Activated naive CD4-positive, alpha-beta T cell treated with anti-CD3 and anti-CD28 coated beads, Interleukin-2, amount 10 ng/mL, durations not matched to agents 7 days and 5 days (primary cell): ENCODE data around the gene ARGLU1.

ENCODE experiments used
- CTCF ChIA-PET: fragments of 350-600 bp; sonication (Branson Sonifier 250); formaldehyde crosslinking; loops from one replicate; lab custom pipeline; 2021; ENCODE audit warnings: antibody characterized with exemption; lab: Charles Lee
- DNase-seq: peaks from one replicate; pipeline ENCODE4 v3.0.0-alpha.2; 2020
- H3K27ac Mint-ChIP-seq: one replicate; pipeline ENCODE4 v1.8.0; 2021; ENCODE audit warnings: mild to moderate bottlenecking, moderate library complexity, mixed read lengths
- H3K27me3 Mint-ChIP-seq: one replicate; pipeline ENCODE4 v1.8.0; 2021; ENCODE audit warnings: mild to moderate bottlenecking, mixed read lengths
- H3K36me3 Mint-ChIP-seq: one replicate; pipeline ENCODE4 v1.8.0; 2021; ENCODE audit warnings: mixed read lengths
- H3K4me1 Mint-ChIP-seq: one replicate; pipeline ENCODE4 v1.8.0; 2021; ENCODE audit warnings: mixed read lengths
- H3K4me3 Mint-ChIP-seq: one replicate; pipeline ENCODE4 v1.8.0; 2021; ENCODE audit warnings: mild to moderate bottlenecking, moderate library complexity, mixed read lengths
- H3K9me3 Mint-ChIP-seq: one replicate; pipeline ENCODE4 v1.8.0; 2021; ENCODE audit warnings: mixed read lengths

ARGLU1 gene

DNA sequence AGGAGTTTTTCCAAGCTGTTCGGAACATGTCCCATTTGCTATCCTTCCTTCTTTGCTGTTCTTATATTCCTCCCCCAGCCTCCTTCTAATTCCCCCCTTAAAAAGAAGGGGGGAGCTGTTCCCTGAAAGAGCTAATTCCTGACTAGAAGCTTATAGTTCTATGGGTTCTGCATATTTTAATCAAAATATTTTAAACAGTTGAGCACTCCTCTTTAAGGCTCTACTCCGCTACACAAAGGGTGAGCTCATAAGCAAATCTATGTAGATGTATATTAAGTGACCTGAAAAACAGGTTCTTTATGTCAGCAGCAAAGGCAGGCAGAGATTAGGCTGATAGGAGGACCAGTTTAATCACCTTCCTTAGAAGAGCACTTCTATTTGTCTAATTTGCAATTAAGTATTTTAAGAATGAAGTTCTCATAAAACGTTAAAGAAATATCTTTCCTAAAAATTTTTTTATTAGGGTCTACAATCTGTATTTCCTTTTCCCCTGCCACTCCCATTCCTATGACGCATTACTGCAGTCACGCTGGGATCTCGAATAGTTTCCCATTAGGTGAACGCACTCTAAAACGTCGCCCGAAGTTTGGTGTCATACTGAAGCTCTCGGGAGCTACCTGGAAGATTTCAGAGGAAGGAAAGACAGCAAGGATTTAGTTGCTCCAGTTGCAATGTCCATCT is 37.6 kb downstream of the ARGLU1 start:
- Mint-ChIP-seq H3K4me1 (peaks cover 15% of the 10 kb centered on the region), H3K27ac (no peak overlapping the region), H3K4me3 (no peak overlapping the region), H3K9me3 (no peaks in the 10 kb centered on the region), H3K36me3 (no peaks in the 10 kb centered on the region), H3K27me3 (peaks cover 58% of the 10 kb centered on the region)
- no peak for DNase-seq
- CTCF ChIA-PET: interaction anchor here (0.7 kb wide), 1 partner anchor 36 kb away, joined by 3 read pairs; no protein-coding TSS in a partner anchor

DNA sequence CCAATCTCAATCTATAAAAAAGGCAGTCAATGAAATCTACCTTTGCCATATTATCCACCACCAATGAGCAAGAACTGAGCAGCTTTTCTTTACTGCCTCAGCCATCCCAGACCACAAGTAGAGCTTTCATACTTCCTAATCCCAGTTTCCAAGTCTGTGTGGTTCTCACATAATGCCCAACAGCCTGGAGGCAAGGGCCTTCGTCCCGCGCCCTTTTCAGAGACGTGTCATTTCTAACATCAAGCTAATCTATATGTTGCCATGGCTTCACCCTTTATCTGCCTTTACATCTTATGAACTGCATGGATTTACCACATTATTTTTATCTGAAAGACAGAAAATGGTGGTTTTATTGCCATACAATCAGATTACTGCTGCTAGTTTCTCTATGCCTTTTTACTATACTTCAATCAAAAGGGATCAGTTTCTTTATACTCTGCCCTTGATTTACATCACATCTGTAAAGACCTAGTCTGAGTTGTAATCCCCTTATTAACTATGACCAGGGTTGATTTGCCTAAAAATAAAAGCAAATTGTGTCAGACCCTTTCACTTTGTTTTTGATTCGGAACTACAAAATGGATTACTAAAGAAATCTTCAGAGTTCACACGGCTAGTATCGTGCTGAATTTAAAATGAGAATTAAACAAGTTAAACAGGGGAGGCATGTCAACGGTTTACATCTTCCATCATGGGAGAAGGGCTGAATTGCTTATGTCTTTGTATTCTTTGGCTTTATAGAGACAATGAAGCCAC is 38.3 kb downstream of the ARGLU1 start:
- Mint-ChIP-seq H3K9me3 (no peaks in the 10 kb centered on the region), H3K27ac (no peak overlapping the region), H3K27me3 (peaks cover 54% of the 10 kb centered on the region), H3K4me1 (peaks cover 13% of the 10 kb centered on the region), H3K36me3 (no peaks in the 10 kb centered on the region), H3K4me3 (no peak overlapping the region)
- CTCF ChIA-PET: no interaction called here
- DNase-seq: no peak

DNA sequence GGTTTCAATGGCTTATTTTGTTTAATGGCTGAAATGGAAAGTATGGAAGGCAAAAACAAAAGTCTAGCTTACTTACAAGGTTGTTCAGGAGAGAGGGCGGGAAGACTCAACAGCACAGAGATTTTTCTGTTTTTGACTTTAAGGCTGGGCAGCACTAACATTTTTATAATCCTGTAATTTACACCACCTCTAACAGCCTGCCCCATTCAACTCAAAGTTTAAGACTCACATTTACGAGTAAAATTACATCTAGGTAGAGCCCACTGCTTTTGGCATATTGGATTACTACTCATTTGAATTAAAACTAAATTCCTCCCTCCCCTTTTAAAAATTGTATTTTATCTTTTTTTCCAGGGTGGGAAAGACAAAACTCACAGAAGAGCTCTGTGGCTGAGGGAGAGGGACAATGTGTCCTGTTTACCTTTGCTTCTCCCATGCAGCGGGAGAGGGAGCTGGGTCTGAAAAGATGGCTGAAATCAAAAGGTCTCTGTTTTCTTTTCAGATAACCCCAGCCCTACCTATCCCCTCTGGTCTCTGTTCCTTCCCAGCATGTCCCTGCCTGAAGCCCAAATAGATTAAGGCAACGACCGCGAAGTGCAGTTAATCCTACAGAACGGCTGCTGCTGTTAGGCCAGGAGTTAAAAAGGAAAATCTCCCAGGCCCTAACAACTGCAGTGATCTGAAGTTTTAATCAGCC is 39.1 kb downstream of the ARGLU1 start:
- H3K27ac Mint-ChIP-seq: no peak overlapping the region
- H3K27me3 Mint-ChIP-seq: peaks cover 46% of the 10 kb centered on the region
- DNase-seq: no peak
- H3K9me3 Mint-ChIP-seq: no peaks in the 10 kb centered on the region
- no peak overlapping the region for H3K4me3 Mint-ChIP-seq
- H3K36me3 Mint-ChIP-seq: no peaks in the 10 kb centered on the region
- H3K4me1 Mint-ChIP-seq: peaks cover 11% of the 10 kb centered on the region
- CTCF ChIA-PET: no interaction called here

DNA sequence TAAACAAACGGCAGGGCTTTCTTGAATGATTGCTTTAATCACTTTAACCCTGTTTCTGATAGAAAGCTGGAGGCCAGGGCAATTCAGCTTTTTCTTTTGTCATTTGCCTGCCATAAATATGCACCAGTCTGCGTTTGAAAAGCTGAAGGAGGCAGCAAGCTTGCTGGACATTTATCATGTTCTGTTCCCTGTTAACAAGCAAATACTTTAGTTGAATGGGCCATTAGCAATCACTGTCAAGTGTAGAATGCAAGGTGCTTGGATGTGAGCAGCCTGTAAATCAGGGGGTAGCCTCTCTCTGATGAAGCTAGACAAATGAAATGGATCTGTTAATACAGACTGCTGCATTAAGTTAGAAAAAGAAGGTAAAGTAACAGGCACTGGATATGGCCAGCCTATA is 40.1 kb downstream of the ARGLU1 start:
- DNase-seq: no peak
- H3K36me3 Mint-ChIP-seq: no peaks in the 10 kb centered on the region
- H3K27me3 Mint-ChIP-seq: peaks cover 43% of the 10 kb centered on the region
- CTCF ChIA-PET: no interaction called here
- peaks cover 2% of the 10 kb centered on the region for H3K4me1 Mint-ChIP-seq
- H3K9me3 Mint-ChIP-seq: no peaks in the 10 kb centered on the region
- no peak overlapping the region for H3K4me3 Mint-ChIP-seq
- no peak overlapping the region for H3K27ac Mint-ChIP-seq

DNA sequence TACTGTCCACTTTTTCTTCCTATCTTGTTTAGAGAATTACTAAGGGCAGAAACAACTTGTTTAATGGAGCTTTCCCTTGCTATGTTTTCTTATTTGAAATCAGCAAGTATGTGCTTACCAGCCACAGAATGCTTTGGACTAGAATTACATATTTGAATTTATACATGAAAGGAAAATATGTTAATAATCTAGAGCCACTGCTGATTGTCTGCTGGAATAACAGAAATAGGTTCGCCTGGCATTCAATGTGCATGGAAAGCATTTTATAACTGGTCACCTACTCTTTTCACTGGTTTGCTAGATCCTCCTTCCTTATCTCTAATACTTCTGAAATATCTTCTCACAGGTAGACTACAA is 40.5 kb downstream of the ARGLU1 start:
- Mint-ChIP-seq H3K36me3 (no peaks in the 10 kb centered on the region), H3K27me3 (peaks cover 40% of the 10 kb centered on the region), H3K4me1 (no peaks in the 10 kb centered on the region), H3K9me3 (no peaks in the 10 kb centered on the region), H3K27ac (no peak overlapping the region), H3K4me3 (no peak overlapping the region)
- no peak for DNase-seq
- CTCF ChIA-PET: no interaction called here

DNA sequence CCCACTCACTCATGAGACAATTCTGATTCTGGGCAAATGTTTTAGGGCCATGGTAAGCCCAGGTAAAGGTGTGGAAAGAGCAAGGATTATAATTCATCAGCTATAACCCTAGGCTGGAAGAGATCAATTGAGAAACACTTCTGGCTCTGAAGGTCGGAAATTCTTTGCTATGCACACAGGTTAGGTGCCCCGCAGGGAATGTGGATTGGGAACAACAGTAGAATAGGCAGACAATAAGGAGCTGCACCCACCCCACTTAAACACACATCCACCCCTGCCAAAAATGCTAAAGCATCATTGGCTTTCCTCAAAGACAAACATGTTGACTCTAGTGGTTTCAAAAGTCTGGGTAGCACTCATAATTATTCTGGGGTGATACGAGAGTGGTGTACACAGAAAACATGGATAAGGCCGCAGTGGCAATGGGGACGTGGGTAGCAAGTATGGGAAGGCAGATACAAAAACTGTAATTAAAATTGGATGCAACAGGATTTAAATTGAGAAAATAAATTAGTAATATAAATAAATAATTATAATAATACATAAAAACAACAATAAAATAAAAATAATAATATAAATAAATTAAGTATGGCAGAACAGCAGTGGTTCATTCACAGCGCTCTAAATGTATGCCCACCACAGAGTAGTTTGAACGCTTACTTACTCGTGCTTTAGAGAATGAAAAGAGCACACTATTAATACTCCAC is 41.0 kb downstream of the ARGLU1 start:
- H3K4me3 Mint-ChIP-seq: no peak overlapping the region
- CTCF ChIA-PET: no interaction called here
- H3K27me3 Mint-ChIP-seq: peaks cover 35% of the 10 kb centered on the region

DNA sequence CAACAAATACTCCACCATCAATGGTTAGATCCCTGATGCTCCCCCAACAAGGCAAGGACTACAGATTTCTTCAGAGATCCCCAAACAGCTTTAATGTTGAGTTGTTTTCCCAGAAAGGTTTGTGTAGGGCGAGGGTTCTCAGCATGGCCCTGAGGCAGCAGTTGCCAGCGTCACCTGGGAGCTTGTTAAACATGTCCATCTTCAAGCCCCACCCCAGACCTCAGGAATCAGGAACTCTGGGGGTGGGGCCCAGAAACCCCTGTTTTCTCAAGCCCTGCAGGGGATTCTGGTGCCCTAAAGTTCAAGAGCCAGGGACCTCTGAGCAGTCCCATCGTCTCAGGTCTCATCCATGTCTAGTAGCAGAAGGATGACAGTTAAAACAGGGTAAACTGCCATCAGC is 42.1 kb downstream of the ARGLU1 start:
- Mint-ChIP-seq H3K27me3 (peaks cover 28% of the 10 kb centered on the region), H3K4me3 (no peak overlapping the region), H3K4me1 (no peaks in the 10 kb centered on the region), H3K27ac (no peak overlapping the region), H3K36me3 (no peaks in the 10 kb centered on the region), H3K9me3 (no peaks in the 10 kb centered on the region)
- CTCF ChIA-PET: no interaction called here
- DNase-seq: no peak

More for the DNA sequence above, 41.0 kb downstream of the ARGLU1 start:
- DNase-seq: no peak
- no peaks in the 10 kb centered on the region for H3K4me1 Mint-ChIP-seq
- H3K27ac Mint-ChIP-seq: no peak overlapping the region
- H3K9me3 Mint-ChIP-seq: no peaks in the 10 kb centered on the region
- H3K36me3 Mint-ChIP-seq: no peaks in the 10 kb centered on the region

DNA sequence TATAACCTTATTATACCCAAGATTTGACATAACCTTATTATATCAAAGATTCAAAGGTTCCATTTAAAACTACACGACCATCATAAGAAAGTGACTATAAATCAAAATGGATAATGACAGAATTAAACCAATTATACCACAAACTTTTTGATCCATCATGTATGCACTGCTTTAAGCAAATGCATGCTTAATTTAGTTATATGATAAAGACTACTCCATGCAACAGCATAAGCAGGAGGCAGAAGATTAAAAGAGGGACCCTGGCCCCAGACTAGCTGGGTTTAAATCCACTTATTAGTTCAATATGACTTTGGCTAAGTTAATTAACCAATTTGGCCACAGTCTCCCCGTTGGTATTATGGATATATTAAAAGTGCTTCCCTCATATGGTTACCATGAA is 43.8 kb downstream of the ARGLU1 start:
- no peak for DNase-seq
- no peak overlapping the region for H3K4me3 Mint-ChIP-seq
- no peak overlapping the region for H3K27ac Mint-ChIP-seq
- H3K4me1 Mint-ChIP-seq: no peaks in the 10 kb centered on the region
- H3K27me3 Mint-ChIP-seq: peaks cover 18% of the 10 kb centered on the region
- H3K9me3 Mint-ChIP-seq: no peaks in the 10 kb centered on the region
- no peaks in the 10 kb centered on the region for H3K36me3 Mint-ChIP-seq
- CTCF ChIA-PET: no interaction called here

DNA sequence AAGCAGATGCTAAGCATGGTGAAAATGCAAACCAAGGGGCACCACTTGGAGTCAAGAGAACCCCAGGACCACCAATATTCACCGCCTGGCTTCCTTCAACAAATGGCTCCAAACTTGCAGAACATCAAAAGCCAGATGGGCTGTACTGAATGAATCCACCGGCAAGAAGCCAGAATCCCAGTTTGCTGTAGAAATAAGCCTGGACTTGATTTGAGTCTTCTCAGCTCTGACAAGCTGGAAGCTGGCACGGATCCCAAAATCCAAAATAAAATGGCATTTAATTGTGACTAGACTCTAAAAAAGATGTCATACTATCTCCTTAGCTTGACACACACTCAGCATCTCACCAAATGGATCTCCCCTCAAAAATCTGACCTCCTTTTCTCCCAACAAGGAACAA is 44.4 kb downstream of the ARGLU1 start:
- H3K27me3 Mint-ChIP-seq: peaks cover 15% of the 10 kb centered on the region
- DNase-seq: no peak
- CTCF ChIA-PET: no interaction called here

DNA sequence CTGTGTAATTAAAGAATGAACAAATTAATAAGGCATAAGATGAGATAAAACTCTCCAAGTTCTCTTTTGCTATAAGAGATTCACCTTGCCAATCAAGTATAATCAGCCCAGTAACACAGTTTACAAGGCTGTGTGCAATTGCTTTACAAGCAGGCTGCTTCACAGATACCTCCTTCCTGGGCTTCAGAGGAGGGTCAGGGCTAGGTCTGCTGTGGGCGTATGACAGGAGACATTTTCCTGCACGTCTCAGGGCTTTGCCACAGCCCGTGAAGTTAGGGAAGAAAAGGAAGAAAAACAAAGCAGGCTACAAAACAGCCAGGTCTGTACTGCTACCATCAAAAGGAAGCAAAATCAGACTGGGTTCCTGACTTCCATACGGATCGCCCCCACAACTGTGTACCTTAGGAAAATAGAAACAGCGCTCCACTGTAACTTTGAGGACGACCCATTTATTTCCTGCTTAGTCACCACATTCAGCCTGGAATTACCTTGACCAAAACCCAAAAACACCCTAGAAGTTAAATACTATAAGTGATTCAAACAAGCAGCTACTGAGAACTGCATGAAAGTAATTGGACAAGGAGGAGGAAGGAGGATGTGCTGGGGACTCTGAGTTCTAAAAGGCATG is 44.9 kb downstream of the ARGLU1 start:
- no peaks in the 10 kb centered on the region for H3K9me3 Mint-ChIP-seq
- H3K27me3 Mint-ChIP-seq: peaks cover 15% of the 10 kb centered on the region
- no peak for DNase-seq
- CTCF ChIA-PET: no interaction called here
- no peaks in the 10 kb centered on the region for H3K36me3 Mint-ChIP-seq
- no peaks in the 10 kb centered on the region for H3K4me1 Mint-ChIP-seq
- no peak overlapping the region for H3K4me3 Mint-ChIP-seq
- H3K27ac Mint-ChIP-seq: no peak overlapping the region

More for the DNA sequence above, 44.4 kb downstream of the ARGLU1 start:
- Mint-ChIP-seq H3K27ac (no peak overlapping the region), H3K9me3 (no peaks in the 10 kb centered on the region), H3K4me1 (no peaks in the 10 kb centered on the region), H3K4me3 (no peak overlapping the region), H3K36me3 (no peaks in the 10 kb centered on the region)

DNA sequence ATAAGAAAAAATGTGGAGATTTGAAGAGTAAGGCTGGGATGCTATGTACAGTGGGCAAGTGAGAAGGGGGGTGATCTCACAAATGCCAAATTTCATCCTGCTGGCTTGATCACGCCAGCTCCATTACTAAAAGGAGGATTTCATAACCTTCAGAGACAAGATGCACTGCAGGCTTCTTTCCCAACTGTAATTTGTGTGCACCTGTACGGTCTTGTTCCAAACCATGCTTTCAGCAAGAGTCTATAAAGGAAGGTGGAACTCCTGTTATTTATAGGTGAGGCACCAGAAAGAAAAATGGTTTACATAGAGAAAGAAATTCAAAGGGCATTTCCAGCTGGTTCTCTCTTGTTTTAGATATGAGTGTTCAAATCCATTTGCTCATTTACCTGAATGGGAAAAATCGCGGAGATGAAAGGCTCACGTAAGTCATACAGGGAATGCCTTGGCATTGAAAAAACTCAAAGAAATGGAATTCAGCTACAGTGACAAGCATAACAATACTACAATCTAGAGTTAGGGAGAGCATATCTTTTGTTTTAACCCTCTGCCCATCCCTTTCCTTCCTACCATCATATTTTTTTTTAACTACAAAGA is 45.7 kb downstream of the ARGLU1 start:
- DNase-seq: no peak
- H3K27me3 Mint-ChIP-seq: peaks cover 15% of the 10 kb centered on the region
- H3K4me1 Mint-ChIP-seq: no peaks in the 10 kb centered on the region
- H3K36me3 Mint-ChIP-seq: no peaks in the 10 kb centered on the region
- CTCF ChIA-PET: no interaction called here
- H3K27ac Mint-ChIP-seq: no peak overlapping the region
- no peaks in the 10 kb centered on the region for H3K9me3 Mint-ChIP-seq
- no peak overlapping the region for H3K4me3 Mint-ChIP-seq

DNA sequence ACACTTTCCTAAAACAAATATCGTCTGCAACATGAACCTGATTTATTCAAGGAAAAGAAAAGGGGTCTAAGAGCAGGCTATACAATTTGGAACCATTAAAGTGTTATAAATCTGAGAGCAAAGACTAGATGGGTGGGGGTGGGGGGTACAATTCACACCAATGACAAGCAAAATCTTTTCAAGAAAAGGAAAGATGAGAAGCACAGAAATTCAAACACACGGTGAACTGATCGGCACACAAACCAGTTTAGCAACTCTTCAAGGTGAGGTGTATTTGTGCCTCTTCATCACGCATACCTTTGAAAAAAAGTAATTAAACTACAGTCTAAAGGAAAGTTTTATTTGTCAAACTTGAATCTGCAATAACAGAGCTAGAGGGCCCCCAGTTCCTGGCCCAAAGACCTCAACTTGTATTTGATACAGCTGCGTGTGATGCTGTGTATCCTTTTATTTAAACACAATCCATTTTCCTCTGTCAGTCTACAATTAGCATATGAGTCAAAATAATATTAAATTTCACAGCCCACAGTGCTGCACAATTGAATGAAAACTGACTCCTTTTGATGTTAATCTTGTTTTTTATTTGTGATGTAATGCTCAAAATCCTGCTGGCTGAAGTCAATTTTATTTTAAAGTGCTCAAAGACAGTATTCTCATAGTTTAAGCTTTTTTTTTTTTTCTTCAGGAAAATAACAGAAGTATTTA is 46.7 kb downstream of the ARGLU1 start:
- Mint-ChIP-seq H3K27ac (no peak overlapping the region), H3K4me1 (no peaks in the 10 kb centered on the region), H3K36me3 (no peaks in the 10 kb centered on the region), H3K27me3 (peaks cover 15% of the 10 kb centered on the region), H3K4me3 (no peak overlapping the region), H3K9me3 (no peaks in the 10 kb centered on the region)
- no peak for DNase-seq
- CTCF ChIA-PET: no interaction called here

DNA sequence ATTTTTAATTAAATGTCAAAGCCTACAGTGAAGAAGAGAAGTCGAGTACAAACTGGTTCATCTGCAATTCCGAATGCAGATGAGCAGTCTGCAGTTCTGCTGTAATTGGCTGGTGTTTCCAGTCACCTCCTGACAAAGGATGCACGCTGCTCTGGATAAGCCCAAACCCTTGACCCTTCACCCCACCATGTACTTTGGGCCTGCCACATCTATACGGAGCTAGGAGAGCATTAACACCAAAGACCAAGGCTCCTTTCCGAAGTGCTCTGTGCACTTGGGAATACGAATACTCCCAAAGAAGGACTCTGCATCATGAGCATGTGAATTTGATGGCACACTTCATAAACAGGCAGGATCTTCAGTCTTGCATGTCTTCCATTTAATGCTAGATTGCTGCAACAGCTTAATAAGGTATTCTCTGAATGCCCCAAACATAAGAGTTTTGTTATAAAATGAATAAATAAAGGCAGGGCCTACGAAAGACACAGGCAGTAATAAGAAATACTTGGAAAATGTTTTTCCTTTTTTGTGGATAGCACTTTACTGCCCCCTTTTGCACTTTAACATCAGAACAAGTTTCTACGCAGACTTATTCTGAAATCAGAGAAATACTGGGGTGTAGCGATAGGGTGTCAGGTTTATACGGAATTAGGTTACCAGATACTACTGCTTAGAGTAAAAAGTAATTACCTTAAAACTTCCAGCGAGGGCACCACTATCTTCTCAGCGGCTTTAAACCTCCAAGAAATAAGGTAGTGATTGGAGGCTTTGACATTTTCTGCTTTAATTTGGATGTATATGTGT is 47.5 kb downstream of the ARGLU1 start:
- CTCF ChIA-PET: no interaction called here
- no peak for DNase-seq

More for the DNA sequence above, 47.5 kb downstream of the ARGLU1 start:
- Mint-ChIP-seq H3K4me3 (no peak overlapping the region), H3K9me3 (no peaks in the 10 kb centered on the region), H3K27me3 (peaks cover 9% of the 10 kb centered on the region), H3K4me1 (no peaks in the 10 kb centered on the region), H3K27ac (no peak overlapping the region), H3K36me3 (no peaks in the 10 kb centered on the region)
